SU-DHL-6 (cell line): ENCODE measurements around the gene ANXA7.

Source experiments
- H2AFZ ChIP-seq: fragments of 200-600 bp; sonication (generic); 2 replicates; pipeline ENCODE4 v1.6.1; 2014; ENCODE audit warnings: low read depth, mild to moderate bottlenecking, moderate library complexity, mixed read lengths, antibody characterized with exemption, low read length; ENCODE audit not compliant: severe bottlenecking
- H3F3A ChIP-seq: fragments of 200-600 bp; shearing (Covaris generic); 2 replicates; pipeline ENCODE4 v1.6.0; 2016; ENCODE audit warnings: antibody characterized with exemption, mild to moderate bottlenecking; ENCODE audit not compliant: insufficient read depth
- H3K27ac ChIP-seq: fragments of 200-600 bp; sonication (generic); 2 replicates; pipeline ENCODE4 v1.5.1; 2016; ENCODE audit warnings: low read depth, mild to moderate bottlenecking, low read length, moderate library complexity, mixed read lengths
- H3K27me3 ChIP-seq: fragments of 200-600 bp; sonication (generic), shearing (Covaris generic); 2 replicates; pipeline ENCODE4 v1.6.0; 2014; ENCODE audit warnings: mild to moderate bottlenecking, low read length
- H3K36me3 ChIP-seq: fragments of 200-600 bp; sonication (generic); 2 replicates; pipeline ENCODE4 v1.6.1; 2014; ENCODE audit warnings: mild to moderate bottlenecking, low read length, mixed read lengths
- H3K4me2 ChIP-seq: fragments of 300-600, 200-600 bp; shearing (Covaris generic), sonication (generic); 2 replicates; pipeline ENCODE4 v1.6.0; 2014; ENCODE audit warnings: low read length, low read depth, mild to moderate bottlenecking; ENCODE audit not compliant: poor library complexity, severe bottlenecking
- H3K4me3 ChIP-seq: fragments of 200-600 bp; sonication (generic); 2 replicates; pipeline ENCODE4 v1.5.1; 2014; ENCODE audit warnings: antibody characterized with exemption, low read length, mild to moderate bottlenecking, mixed read lengths; ENCODE audit not compliant: insufficient read depth, poor library complexity, severe bottlenecking
- H3K79me2 ChIP-seq: fragments of 200-600 bp; sonication (generic); 2 replicates; pipeline ENCODE4 v1.6.1; 2014; ENCODE audit warnings: mild to moderate bottlenecking, low read length, moderate library complexity; ENCODE audit not compliant: insufficient read depth
- H3K9ac ChIP-seq: fragments of 200-600 bp; sonication (generic); 2 replicates; pipeline ENCODE4 v1.7.0; 2014; ENCODE audit warnings: mild to moderate bottlenecking, low read length
- H3K9me2 ChIP-seq: fragments of 200-600 bp; sonication (generic); replicated peaks from 2 replicates; pipeline ENCODE4 v1.6.1; 2014; ENCODE audit warnings: low read length; ENCODE audit not compliant: insufficient read depth
- H3K9me3 ChIP-seq: fragments of 200-600 bp; sonication (generic); 2 replicates; pipeline ENCODE4 v1.6.1; 2014; ENCODE audit warnings: low read length, mixed read lengths; ENCODE audit not compliant: insufficient read depth
- H4K20me1 ChIP-seq: fragments of 200-600 bp; sonication (generic); 2 replicates; pipeline ENCODE4 v1.6.1; 2014; ENCODE audit warnings: low read depth, mild to moderate bottlenecking, antibody characterized with exemption, low read length, moderate library complexity, mixed read lengths
- CTCF ChIP-seq: fragments of 200-600 bp; sonication (generic); IDR thresholded peaks from one replicate; pipeline ENCODE4 v1.5.1; 2017; ENCODE audit warnings: antibody characterized with exemption, mild to moderate bottlenecking, low read length, moderate library complexity; ENCODE audit not compliant: insufficient read depth, poor library complexity, severe bottlenecking
- EZH2phosphoT487 ChIP-seq: fragments of 200-600 bp; sonication (generic), shearing (Covaris generic); conservative IDR thresholded peaks from 2 replicates; pipeline ENCODE4 v1.6.1; 2018; ENCODE audit warnings: mild to moderate bottlenecking, antibody characterized with exemption, low read length, moderate library complexity, mixed read lengths

Gene ANXA7

GRCh38 chr10:73406846-73407245, 7.0 kb downstream of the ANXA7 start:
- H3K9me3 ChIP-seq, result no peaks in the 10 kb centered on the region
- no peak overlapping the region for H3K27ac ChIP-seq
- no peaks in the 10 kb centered on the region for H3K27me3 ChIP-seq
- H3K36me3 ChIP-seq, result no peaks in the 10 kb centered on the region
- H3F3A ChIP-seq, result no peaks in the 10 kb centered on the region
- no peak overlapping the region for H3K4me2 ChIP-seq
- no peak overlapping the region for H2AFZ ChIP-seq
- H3K9ac ChIP-seq, result no peak overlapping the region
- H3K79me2 ChIP-seq, result peaks cover 92% of the 10 kb centered on the region
- no peak overlapping the region for H3K4me3 ChIP-seq
- H4K20me1 ChIP-seq, result peaks cover 4% of the 10 kb centered on the region; the same call in 1 of the 2 replicates
- TF ChIP-seq CTCF, result no peak
- TF ChIP-seq EZH2phosphoT487, result no peak
- H3K9me2 ChIP-seq, result no peaks in the 10 kb centered on the region

GRCh38 chr10:73405556-73405955, 8.3 kb downstream of the ANXA7 start:
- H3F3A ChIP-seq, result no peaks in the 10 kb centered on the region
- no peaks in the 10 kb centered on the region for H3K27me3 ChIP-seq
- no peak overlapping the region for H3K9ac ChIP-seq
- H3K9me2 ChIP-seq, result no peaks in the 10 kb centered on the region
- H3K27ac ChIP-seq, result no peak overlapping the region
- no peak overlapping the region for H2AFZ ChIP-seq
- H3K4me3 ChIP-seq, result no peak overlapping the region
- no peaks in the 10 kb centered on the region for H3K9me3 ChIP-seq
- peaks cover 4% of the 10 kb centered on the region; the same call in 1 of the 2 replicates for H4K20me1 ChIP-seq
- H3K4me2 ChIP-seq, result no peak overlapping the region
- H3K36me3 ChIP-seq, result no peaks in the 10 kb centered on the region
- no peak for TF ChIP-seq CTCF
- no peak for TF ChIP-seq EZH2phosphoT487
- H3K79me2 ChIP-seq, result peaks cover 89% of the 10 kb centered on the region

DNA sequence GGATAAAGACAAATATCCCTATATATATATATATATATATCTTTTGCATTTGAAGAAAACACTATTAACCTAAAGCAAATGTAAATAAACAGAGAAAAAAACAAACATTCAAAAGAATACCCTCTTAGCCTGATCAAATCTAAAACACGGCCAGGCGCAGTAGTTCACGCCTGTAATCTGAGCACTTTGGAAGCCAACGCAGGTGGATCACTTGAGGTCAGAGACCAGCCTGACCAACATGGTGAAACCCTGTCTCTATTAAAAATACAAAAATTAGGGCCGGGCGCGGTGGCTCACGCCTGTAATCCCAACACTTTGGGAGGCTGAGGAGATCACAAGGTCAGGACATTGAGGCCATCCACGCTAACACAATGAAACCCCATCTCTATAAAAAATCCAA, 9.2 kb downstream of the ANXA7 start:
- no peak overlapping the region for H3K4me3 ChIP-seq
- peaks cover 4% of the 10 kb centered on the region; the same call in 1 of the 2 replicates for H4K20me1 ChIP-seq
- H3K9me2 ChIP-seq, result no peaks in the 10 kb centered on the region
- no peak overlapping the region for H3K27ac ChIP-seq
- peaks cover 87% of the 10 kb centered on the region for H3K79me2 ChIP-seq
- H3K9me3 ChIP-seq, result no peaks in the 10 kb centered on the region
- no peaks in the 10 kb centered on the region for H3K27me3 ChIP-seq
- H2AFZ ChIP-seq, result no peak overlapping the region
- H3K36me3 ChIP-seq, result no peaks in the 10 kb centered on the region
- no peak overlapping the region for H3K4me2 ChIP-seq
- H3K9ac ChIP-seq, result no peak overlapping the region
- H3F3A ChIP-seq, result no peaks in the 10 kb centered on the region
- no peak for TF ChIP-seq CTCF
- TF ChIP-seq EZH2phosphoT487, result no peak
